Measurements from ENCODE around the gene KCTD4.

- TF ChIP-seq CTCF (IDR thresholded peaks at IDR 0.05) (no peak), POLR2A (IDR thresholded peaks at IDR 0.05) (no peak), EP300 (IDR thresholded peaks at IDR 0.05) (no peak), POLR2AphosphoS5 (IDR thresholded peaks at IDR 0.05) (no peak)
Measured at GRCh38 chr13:45198924-45199323, 1.9 kb downstream of the KCTD4 start.
